GM04504 (cell line): ENCODE results near the gene HERPUD1.
"Not testable (repeated sequence)": the region's sequence is repeated elsewhere in the genome, so short reads cannot be mapped to it uniquely, and the experiment has no call there.

ENCODE experiments used
- DNase-seq: peaks from one replicate; pipeline ENCODE4 v3.0.0-alpha.2; 2012; ENCODE audit warnings: low read depth

Gene HERPUD1

DNA sequence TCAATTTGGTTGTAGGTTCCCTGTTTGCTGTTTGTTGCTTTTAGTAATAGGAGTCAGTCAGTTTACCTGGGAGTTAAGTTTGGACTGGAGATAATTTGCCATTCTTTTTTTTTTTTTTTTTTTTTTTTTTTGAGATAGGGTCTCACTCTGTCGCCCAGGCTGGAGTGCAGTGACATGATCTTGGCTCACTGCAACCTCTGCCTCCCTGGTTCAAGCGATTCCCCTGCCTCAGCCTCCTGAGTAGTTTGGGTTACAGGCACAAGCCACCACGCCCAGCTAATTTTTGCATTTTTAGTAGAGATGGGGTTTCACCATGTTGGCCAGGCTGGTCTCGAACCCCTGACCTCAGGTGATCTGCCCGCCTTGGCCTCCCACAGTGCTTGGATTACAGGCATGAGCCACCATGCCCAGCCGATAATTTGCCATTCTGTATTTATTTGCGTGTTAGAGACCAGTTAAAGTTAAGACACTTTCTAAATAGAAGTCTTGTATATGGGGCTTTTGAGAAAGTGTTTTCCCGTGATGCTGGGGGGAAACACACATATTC is 2.7 kb downstream of the HERPUD1 start:
- not testable (repeated sequence) for DNase-seq

DNA sequence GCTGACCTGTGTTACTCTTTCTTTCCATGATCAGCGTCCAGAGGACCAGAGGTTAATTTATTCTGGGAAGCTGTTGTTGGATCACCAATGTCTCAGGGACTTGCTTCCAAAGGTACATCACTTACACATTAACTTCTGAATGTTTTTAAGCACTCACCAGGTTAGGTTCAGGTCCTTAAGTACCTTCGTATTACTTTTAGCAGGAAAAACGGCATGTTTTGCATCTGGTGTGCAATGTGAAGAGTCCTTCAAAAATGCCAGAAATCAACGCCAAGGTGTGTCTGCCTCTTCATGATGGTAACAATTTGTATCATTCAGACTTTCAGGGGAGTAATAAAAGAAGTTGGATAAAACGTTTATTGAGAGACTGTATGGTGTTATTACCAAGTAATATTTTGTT is 3.3 kb downstream of the HERPUD1 start:
- DNase-seq = no peak

DNA sequence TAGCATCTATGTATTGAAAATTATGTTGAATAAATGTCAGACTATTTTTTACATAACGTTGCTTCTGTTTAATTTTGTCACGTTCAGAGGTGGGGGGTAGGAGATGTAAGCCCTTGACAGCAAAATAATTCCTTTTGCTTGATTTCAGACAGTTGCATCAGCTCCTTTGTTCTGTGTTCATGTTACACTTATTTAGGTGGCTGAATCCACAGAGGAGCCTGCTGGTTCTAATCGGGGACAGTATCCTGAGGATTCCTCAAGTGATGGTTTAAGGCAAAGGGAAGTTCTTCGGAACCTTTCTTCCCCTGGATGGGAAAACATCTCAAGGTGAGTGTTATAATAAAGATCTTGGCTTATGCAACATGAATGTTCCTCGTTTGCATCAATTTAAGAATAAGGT is 4.5 kb downstream of the HERPUD1 start:
- DNase-seq = no peak

DNA sequence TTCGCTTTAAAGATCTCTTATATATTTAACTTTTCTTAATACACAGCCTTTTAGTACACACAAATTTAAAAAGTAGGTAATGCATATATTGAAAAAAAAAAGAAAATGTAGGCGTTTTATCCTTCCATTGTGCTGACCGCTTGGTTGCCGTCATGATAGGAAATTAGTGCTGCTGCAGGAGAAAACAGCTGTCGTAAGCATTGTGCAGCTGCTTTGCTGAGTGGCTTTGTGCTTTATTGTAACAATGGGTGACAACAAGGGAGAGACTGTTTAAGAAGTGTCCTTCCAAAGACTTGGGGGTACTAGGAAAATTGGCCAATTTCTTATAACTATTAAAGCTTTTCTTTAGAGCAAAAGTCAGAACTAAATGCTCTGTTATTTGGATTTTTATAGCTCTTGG is 5.0 kb downstream of the HERPUD1 start:
- no peak for DNase-seq

DNA sequence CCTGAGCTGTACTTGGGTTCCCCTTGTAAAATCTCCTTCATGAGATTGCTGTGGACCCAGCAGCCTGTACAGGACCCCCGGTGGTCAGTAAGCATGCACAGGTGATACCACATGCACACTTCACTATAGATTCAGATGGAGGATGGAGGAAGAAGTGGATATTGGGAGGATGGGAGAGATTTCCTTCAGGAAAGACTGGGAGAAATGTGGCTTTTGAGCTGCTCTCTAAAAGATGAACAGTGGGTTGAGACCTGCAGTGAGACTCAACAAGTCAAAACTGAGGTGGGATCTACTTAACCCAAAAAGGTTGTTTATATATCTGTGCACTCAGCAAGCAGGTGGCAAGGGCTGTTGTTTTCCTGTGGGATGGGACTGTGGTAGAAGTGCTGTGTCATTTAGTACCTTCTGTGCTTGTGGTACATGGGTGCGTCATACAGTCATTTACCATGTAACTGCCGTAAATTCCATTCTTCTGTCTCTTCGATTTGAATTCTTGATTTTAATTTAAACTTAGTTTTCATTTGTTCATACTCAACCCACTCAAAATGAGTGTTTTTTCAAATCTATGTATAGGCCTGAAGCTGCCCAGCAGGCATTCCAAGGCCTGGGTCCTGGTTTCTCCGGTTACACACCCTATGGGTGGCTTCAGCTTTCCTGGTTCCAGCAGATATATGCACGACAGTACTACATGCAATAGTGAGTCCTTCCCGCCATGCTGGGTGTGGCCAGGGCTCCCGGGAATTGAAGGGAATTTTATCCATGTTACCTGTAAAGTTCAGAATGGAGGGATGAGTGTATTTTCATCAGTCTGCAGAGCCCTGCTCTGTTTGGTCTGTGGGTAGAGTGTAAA is 6.9 kb downstream of the HERPUD1 start:
- DNase-seq = no peak

DNA sequence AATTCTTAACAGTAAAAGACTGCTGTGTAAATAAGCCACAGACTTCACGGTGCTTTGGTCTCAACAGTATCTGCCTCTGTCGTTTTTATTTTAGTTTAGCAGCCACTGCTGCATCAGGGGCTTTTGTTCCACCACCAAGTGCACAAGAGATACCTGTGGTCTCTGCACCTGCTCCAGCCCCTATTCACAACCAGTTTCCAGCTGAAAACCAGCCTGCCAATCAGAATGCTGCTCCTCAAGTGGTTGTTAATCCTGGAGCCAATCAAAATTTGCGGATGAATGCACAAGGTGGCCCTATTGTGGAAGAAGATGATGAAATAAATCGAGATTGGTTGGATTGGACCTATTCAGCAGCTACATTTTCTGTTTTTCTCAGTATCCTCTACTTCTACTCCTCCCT is 7.9 kb downstream of the HERPUD1 start:
- DNase-seq = no peak

DNA sequence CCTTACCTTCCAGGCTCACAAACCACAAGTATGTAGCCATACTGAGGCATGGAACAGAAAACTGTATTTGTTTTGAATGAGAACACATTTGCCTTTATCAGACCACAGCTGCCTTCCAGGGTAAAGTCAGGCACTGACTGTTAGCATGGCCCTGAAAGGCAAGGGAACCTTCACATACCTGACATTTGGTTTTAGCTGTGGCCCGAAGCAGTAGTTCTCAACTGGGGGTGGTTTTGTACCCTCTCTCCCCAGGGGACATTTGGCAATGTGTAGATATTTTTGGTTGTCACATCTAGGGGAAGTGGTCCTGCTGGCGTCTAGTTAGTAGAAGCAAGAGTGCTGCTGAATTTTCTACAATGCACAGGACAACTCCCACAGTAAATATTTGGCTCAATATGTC is 9.2 kb downstream of the HERPUD1 start:
- DNase-seq = no peak

DNA sequence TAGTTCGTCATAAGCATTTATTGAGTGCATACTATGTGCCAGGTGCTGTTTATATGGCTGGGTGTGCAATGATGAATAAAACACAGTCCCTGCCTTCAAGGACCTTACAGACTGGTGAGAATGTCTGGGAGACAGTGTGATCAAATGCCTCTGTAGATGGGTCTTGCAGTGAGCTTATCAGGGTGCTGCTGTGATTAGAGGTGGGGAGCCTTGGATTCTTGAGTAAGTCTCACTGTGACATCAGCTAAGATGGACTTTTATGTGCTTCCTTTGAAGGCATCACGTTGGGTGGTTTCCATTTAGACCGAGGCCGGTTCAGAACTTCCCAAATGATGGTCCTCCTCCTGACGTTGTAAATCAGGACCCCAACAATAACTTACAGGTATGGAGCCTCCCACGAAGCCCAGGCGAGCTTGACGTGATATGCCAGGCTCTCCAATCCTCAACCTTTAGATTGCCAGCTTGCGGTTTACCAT is 10.0 kb downstream of the HERPUD1 start:
- DNase-seq = no peak

DNA sequence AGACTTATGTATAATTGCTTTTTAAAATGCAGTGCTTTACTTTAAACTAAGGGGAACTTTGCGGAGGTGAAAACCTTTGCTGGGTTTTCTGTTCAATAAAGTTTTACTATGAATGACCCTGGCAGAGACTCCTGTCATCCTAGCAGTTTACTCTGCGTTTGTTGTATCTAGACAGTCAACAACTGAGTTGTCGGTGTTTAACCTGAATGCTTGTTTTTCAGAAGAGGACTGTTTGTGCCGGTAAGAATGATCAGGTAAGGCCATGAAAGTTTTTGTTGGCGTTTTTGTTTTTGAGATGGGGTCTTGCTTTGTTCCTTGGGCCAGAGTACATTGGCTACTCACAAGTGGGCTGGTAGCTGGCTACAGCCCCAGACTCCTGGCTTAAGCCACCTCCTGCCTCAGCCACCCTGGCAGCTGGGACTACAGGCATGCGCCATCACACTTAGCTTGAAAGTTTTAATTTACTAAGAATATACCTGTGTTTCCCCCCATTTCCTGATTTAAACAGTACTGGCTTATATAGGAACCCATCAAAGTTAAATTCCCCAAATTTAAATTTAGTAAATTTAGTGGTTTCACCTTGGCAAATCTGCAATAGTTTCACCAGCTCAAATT is 11.9 kb downstream of the HERPUD1 start:
- no peak for DNase-seq

DNA sequence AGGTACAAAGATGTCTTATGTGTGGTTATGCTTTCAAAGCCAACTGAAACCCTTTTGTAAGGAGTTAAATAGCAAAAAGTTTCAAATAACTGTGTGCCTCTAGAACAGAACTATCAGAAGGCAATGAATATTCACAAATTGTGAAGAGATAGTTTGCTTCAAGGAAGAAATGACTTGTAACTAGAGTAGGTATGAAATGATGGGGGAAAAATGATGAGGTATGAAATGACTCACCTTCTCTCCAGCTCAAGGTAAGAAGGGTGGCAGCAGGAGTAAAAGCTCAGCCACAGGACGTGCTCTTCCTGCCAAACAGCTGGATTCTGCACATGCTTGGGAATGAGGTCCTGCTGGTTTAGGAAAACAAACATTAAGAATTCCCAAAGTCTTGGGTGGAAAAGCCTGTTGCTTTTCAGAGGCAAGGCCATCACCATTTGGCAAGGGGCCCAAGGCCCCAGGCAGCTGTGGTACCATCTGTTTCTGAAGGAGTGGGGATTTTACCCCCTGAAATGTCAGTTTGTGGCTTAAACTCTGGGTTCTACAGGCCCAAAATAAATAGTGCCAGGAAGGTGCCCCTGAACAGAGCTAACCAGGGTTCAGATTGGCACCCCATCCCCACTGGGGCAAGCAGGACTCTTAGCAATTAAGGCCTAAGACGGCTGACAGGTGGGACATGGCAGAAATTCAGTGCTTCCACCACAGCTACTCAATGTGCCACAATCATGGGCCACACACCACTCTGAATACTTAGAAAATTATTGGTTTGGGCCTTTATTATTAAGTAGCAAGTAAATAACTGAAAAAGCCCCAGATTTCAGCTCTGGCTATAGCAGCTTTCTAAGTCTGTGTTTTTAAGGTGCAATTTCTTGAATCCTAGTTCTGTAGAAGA is 13.3 kb downstream of the HERPUD1 start:
- no peak for DNase-seq

DNA sequence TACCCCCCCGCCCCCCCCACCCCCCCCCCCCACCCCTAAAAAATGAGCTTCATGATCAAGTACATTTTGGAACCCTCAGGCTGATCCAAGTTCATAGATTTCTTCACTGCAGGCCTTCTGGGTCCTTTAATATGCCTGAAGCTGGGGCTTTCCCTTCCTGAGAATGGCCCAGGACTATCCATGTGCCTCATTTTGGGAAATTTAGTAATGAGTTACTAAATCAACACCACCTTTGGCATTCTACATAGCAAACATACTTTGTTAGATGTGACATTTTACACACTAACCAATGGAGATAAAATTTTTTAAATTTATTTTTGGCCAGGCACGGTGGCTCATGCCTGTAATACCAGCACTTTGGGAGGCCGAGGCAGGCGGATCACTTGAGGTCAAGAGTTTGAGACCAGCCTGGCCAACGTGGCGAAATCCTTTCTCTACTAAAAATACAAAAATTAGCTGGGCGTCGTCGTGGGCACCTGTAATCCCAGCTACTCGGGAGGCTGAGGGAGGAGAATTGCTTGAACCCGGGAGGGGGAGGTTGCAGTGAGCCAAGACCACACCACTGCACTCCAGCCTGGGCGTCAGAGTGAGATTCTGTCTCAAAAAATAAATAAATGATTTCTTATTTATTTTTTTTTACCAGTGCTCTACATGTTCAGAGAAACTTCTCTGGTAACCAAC is 14.0 kb downstream of the HERPUD1 start:
- DNase-seq = no peak

DNA sequence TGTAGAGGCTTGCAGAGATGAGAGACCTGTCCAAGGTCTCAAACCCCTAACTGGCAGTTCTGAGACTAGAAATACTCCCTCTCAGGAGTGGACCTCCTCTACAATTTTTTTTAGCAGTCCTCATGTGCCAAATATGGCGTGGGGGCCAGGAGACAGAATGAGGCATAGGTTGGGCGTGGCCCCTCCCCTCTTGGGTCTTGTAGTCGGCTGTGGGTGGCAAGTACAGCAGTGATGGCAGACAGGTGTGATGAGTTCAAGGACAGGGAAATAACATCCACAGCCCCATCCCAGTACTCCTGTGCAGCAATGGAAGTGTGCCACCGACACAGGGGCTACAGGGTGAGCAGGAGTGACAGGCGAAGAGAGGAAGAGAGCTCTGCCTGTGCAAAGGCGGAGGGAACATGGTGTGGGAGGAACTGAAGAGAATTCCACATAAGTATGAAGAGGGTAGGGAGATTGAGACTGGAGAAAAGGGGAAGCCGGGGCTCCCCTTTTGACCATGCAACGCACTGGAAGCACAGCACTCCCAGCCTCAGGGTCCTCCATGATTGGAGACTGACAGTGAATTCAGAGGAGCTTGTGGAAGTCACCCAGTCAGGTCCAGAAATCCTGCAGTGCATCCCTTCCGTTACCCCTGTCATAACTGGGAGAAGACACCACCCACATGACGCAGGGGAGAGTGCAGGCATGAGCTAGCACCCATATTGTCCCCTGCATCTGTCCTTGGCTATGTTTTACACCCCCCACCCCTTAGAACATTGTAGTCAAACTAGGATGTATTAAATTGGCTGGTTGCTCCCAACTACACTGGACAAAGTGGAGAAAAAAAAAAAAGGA is 15.0 kb downstream of the HERPUD1 start:
- no peak for DNase-seq

DNA sequence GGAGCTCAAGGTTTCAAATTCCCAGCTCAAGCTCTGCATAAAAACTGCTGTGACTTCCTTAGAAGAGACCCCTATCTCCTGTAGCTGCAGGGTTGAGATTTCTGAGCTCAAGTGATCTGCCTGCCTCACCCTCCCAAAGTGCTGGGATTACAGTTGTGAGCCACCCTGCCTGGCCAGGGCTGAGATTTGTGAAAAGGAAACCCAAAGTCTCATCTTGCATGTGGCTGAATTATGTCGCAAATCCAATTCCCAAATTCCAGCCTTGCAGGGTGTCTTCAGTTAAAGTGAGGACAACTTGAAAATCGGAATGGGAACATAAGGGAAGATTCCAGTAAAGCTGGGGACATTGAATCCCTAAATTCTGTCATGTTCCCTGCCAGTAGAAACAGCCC is 15.7 kb downstream of the HERPUD1 start:
- DNase-seq = no peak

DNA sequence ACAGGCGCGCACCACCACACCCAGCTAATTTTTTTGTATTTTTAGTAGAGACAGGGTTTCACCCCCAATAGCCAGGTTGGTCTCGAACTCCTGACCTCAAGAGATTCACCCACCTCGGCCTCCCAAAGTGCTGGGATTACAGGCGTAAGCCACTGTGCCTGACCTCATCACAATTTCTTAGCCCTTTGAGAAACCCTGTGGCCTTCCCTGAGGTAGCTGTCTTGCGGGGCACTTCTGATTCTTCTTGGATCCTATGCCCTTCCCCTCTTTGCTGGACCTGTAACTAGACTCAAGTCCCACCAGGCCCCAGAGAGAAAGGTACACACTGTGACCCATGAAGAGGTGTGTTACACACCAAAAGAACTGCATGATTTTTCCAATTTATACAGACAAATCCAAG is 16.3 kb downstream of the HERPUD1 start:
- no peak for DNase-seq

DNA sequence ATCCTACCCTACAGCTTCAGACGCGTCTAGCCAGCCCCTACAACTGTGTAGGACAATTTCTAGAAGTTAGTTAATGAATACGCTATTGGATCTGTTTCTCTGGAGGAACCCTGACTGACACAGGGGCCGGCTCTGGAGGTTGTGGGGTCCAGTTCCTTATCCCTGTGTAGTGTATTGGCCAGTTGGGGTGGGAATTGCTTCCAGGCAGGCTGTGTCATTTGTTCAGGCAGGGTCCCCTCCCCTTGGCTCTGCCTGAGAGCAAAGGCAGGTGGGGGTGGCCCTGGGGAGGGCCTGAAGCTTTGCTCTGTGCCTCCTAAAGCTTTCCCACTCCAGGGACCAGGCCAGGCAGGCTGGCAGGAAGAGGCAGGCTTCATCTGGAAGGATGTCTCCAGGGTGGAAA is 18.1 kb downstream of the HERPUD1 start:
- no peak for DNase-seq

DNA sequence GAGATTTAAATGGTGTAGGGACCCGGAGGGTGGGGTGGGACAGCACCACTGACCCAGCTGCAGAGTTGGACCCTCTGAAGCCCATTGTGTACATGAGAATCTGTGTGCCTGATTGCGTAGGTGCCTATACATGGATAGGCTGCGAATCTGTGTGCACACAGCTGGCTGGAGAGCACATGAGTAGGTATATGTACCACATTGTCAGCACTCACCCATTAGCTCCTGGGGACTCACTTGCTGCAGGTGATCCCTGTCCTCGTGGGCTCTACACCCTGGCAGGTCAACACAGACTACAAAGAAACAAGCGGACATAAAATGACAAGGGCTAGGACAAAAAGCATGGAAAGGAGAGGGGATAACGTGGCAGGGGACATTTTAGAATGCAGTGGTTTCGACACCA is 18.5 kb downstream of the HERPUD1 start:
- no peak for DNase-seq

DNA sequence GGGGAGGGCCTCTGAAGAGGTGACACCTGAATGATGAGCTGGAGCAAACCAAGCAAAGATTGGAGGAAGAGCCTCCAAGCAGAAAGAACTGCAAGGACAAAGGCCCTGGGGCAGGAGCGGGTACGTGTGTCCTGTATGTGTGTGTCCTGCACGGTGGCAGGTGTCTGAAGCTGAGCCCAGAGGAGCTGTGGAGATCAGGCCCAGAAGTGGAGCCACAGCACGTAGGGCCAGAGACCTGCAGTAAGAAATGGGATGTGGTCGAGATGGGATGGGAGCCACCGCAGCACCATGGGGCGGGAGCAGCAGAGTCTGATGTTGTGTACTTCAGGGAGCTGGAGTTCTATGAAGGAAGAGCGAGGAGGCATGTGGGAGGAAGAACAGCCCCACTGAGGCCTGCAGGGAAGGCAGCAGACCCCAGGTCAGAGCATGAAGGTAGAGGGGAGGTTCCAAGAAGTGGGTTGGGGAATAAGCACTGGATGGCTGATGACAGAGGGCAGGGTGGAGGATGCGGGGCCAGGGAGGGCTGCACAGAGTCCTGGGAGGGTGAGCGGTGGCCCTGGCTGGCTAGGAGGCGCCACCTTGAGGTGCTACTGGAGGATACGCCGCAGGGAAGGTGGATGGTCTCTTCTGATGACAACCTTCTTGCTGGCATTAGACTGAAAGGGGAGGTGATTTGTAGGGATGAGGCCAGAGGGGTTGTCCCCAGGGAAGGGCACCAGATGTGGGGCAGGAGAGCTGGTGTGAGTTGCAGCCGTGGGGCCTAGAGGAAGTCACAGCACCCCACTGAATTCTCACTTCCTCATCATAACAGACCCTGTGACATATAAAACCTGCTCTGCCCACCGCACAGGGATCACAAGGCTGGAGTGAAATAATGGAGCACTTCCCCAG is 19.2 kb downstream of the HERPUD1 start:
- no peak for DNase-seq

DNA sequence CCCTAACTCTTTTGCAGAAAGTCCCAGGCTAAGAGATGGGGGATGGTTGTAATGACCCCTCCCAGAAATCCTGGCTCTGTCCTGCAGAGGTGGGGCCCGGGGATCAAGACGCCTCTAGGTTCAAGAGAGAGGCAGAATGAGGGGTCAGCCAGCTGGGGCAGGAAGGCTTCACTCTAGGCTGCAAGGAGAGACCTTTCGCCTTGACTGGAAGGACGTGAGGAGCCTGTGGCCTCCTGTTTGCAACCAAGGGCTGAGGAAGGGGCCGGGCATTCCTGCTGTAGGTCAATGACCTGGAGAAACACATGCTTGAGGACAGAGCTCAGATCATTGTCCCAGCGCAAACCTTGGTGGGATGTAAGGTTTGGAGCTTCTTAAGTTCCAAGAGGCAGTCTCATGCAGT is 21.1 kb downstream of the HERPUD1 start:
- no peak for DNase-seq

DNA sequence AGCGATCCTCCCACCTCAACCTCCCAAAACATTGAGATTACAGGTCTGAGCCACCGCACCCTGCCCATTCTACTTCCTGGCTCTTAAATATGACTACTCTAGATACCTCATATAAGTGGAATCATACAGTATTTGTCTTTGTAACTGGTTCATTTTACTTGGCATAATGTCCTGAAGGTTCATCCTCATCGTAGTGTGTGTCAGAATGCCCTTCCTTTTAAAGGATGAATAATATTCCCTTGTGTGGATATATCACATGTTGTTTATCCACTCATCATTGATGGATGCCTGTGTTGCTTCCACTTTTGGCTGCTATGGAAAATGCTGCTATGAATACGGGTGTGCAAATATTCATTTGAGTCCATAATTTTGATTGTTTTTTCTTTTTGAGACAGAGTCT is 24.1 kb downstream of the HERPUD1 start:
- no peak for DNase-seq

DNA sequence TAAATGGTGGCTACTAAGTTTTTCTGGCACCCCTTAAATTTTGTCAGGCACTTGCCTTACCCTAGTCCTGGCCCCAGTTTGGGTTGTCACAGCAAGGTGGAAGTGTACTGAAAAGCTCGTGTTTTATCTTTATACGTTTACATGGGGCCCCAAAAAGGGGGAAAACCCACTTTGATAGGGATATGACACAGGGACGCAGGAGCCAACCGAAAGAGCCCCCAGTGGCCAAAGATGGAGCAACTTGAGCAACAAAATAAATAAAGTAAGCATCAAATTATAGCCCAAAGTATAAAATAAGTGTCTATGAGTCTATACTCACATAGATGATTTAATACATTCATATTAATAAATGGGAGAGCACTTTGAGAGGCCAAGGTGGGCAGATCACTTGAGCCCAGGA is 24.8 kb downstream of the HERPUD1 start:
- DNase-seq = no peak
